Measurements from ENCODE around the gene TARS1.

Gene TARS1

GRCh38 chr5:33438996-33439395 is 1.8 kb upstream of the TARS1 start:
- DNase-seq: no peak

GRCh38 chr5:33439905-33440481 is 772 bp upstream of the TARS1 start:
- peak in 2 of 58 donors; percentile 33 to 38 for DNase-seq

- DNase-seq: peak in 16 of 58 donors; percentile 4 to 63 (median 32)
These were observed 744 bp downstream of the TARS1 start for GRCh38 chr5:33441241-33442177.

- DNase-seq: no peak
These were observed 3.8 kb downstream of the TARS1 start for GRCh38 chr5:33444542-33444941.

- no peak for DNase-seq
These were observed 5.0 kb downstream of the TARS1 start for GRCh38 chr5:33445798-33446197.

- no peak for DNase-seq
These were observed 7.4 kb downstream of the TARS1 start for GRCh38 chr5:33448118-33448517.

- DNase-seq: no peak
These were observed 16.4 kb downstream of the TARS1 start for GRCh38 chr5:33457126-33457525.

GRCh38 chr5:33457817-33458216 is 17.1 kb downstream of the TARS1 start:
- no peak for DNase-seq

GRCh38 chr5:33460210-33460609 is 19.4 kb downstream of the TARS1 start:
- no peak for DNase-seq

GRCh38 chr5:33462456-33462855 is 21.7 kb downstream of the TARS1 start:
- no peak for DNase-seq

- DNase-seq: no peak
These were observed 24.4 kb downstream of the TARS1 start for GRCh38 chr5:33465120-33465519.

GRCh38 chr5:33468775-33469435 is 28.1 kb downstream of the TARS1 start:
- DNase-seq: peak in 2 of 58 donors; percentile 0 to 1

GRCh38 chr5:33470544-33470943 is 29.8 kb downstream of the TARS1 start:
- peak in 11 of 58 donors; percentile 1 to 70 (median 6) for DNase-seq

GRCh38 chr5:33472805-33473409 is 32.1 kb downstream of the TARS1 start:
- DNase-seq: no peak

- no peak for DNase-seq
These were observed 33.2 kb downstream of the TARS1 start for GRCh38 chr5:33474004-33474403.

GRCh38 chr5:33474931-33475499 is 34.2 kb downstream of the TARS1 start:
- DNase-seq: no peak

GRCh38 chr5:33475706-33476105 is 34.9 kb downstream of the TARS1 start:
- no peak for DNase-seq

GRCh38 chr5:33476992-33477391 is 36.2 kb downstream of the TARS1 start:
- no peak for DNase-seq

GRCh38 chr5:33477816-33478215 is 37.1 kb downstream of the TARS1 start:
- no peak for DNase-seq

GRCh38 chr5:33479311-33479710 is 38.5 kb downstream of the TARS1 start:
- no peak for DNase-seq

GRCh38 chr5:33480876-33481275 is 40.1 kb downstream of the TARS1 start:
- DNase-seq: no peak

Measured in anterior cingulate cortex (tissue), 58 donors.